H1 (cell line): Measurements from ENCODE around the gene SPOP. TPM values are rescaled to one million over a fixed set of nuclear protein-coding genes. Genes with fewer than 3 reads are reported as not detected.

ENCODE experiments used
- CTCF ChIA-PET: fragments of 300-600 bp; sonication (Branson Sonifier 250); formaldehyde crosslinking; loops from one replicate; lab custom pipeline; 2021; ENCODE audit not compliant: partially characterized antibody; lab: Charles Lee
- POLR2A ChIA-PET: fragments of 300-600 bp; sonication (Branson Sonifier 250); formaldehyde crosslinking; loops from one replicate; lab custom pipeline; 2021; ENCODE audit warnings: inconsistent platforms; ENCODE audit not compliant: partially characterized antibody; lab: Charles Lee
- DNase-seq, 2 experiments: peaks; one replicate each; pipeline versions ENCODE4 v3.0.0 to v3.0.0-alpha.2; 2010 to 2022; ENCODE audit warnings: low spot score in 2 of 2, low read depth in 1 of 2, mixed read lengths in 1 of 2
- FAIRE-seq: peaks from 2 replicates; lab custom pipeline; 2011; peaks lifted over from hg19 to GRCh38; lab: Jason Lieb, UNC
- H2AFZ ChIP-seq: 2 replicates; pipeline ENCODE4 v1.8.1; 2012; ENCODE audit warnings: low read length, inconsistent platforms
- H2AK5ac ChIP-seq: 2 replicates; pipeline ENCODE4 v1.6.1; 2013; ENCODE audit warnings: low read depth, low read length
- H2BK120ac ChIP-seq: replicated peaks from 2 replicates; pipeline ENCODE3; 2013; ENCODE audit warnings: low read depth, low read length, inconsistent platforms
- H2BK12ac ChIP-seq: 2 replicates; pipeline ENCODE4 v1.6.1; 2013; ENCODE audit warnings: low read depth, low read length
- H2BK15ac ChIP-seq: 2 replicates; pipeline ENCODE4 v1.6.1; 2013; ENCODE audit warnings: low read length
- H2BK20ac ChIP-seq: 2 replicates; pipeline ENCODE4 v1.6.1; 2013; ENCODE audit warnings: low read length
- H2BK5ac ChIP-seq: 2 replicates; pipeline ENCODE4 v1.6.1; 2013; ENCODE audit warnings: low read depth, low read length
- H3K14ac ChIP-seq: 2 replicates; pipeline ENCODE4 v1.6.1; 2013; ENCODE audit warnings: inconsistent platforms; ENCODE audit not compliant: insufficient read length
- H3K18ac ChIP-seq: 2 replicates; pipeline ENCODE4 v1.6.1; 2013; ENCODE audit warnings: low read length; ENCODE audit errors: extremely low read depth
- H3K23ac ChIP-seq: 2 replicates; pipeline ENCODE4 v1.6.1; 2013; ENCODE audit warnings: inconsistent platforms; ENCODE audit not compliant: insufficient read length
- H3K23me2 ChIP-seq: 2 replicates; pipeline ENCODE4 v1.6.1; 2013; ENCODE audit warnings: low read depth, low read length
- H3K27ac ChIP-seq: 2 replicates; pipeline ENCODE4 v1.6.1; 2011; ENCODE audit warnings: low read depth, low read length, inconsistent platforms
- H3K27me3 ChIP-seq, 4 experiments: replicated peaks in 1 of 4; 1 replicate in 1 of 4; 2 replicates in 3 of 4; pipeline versions ENCODE4 v1.6.1 to v1.8.1; 2011 to 2013; ENCODE audit warnings: low read length in 3 of 4, mild to moderate bottlenecking in 3 of 4, inconsistent platforms in 2 of 4, mixed read lengths in 2 of 4, moderate library complexity in 1 of 4; ENCODE audit not compliant: control insufficient read depth in 3 of 4, insufficient read depth in 3 of 4; ENCODE audit errors: extremely low read depth in 1 of 4
- H3K36me3 ChIP-seq, 4 experiments: 2 replicates each; pipeline versions ENCODE4 v1.6.1 to v1.8.1; 2011 to 2013; ENCODE audit warnings: mild to moderate bottlenecking in 4 of 4, low read length in 3 of 4, moderate library complexity in 2 of 4, control low read depth in 1 of 4, inconsistent platforms in 1 of 4; ENCODE audit not compliant: insufficient read depth in 4 of 4, control insufficient read depth in 2 of 4
- H3K4ac ChIP-seq: replicated peaks from 2 replicates; pipeline ENCODE3; 2013; ENCODE audit warnings: low read length, low read depth, mixed read lengths, inconsistent platforms; ENCODE audit not compliant: insufficient read length
- H3K4me1 ChIP-seq, 4 experiments: replicated peaks in 1 of 4; 1 replicate in 1 of 4; 2 replicates in 3 of 4; pipeline versions ENCODE4 v1.6.1 to v1.8.1; 2011 to 2013; ENCODE audit warnings: low read length in 3 of 4, inconsistent platforms in 2 of 4, mixed read lengths in 1 of 4; ENCODE audit not compliant: insufficient read depth in 4 of 4, control insufficient read depth in 3 of 4
- H3K4me2 ChIP-seq, 2 experiments: 2 replicates each; pipeline versions ENCODE4 v1.6.1 to v1.8.1; 2011 to 2013; ENCODE audit warnings: low read depth in 2 of 2, low read length in 2 of 2, control low read depth in 1 of 2, inconsistent platforms in 1 of 2, mild to moderate bottlenecking in 1 of 2; ENCODE audit not compliant: insufficient read depth in 1 of 2
- H3K4me3 ChIP-seq, 4 experiments: fragments of 200-600, 300-600 bp in 1 of 4; sonication (generic), shearing (Covaris generic), sonication (Bioruptor Twin) in 1 of 4; 2 replicates each; pipeline versions ENCODE4 v1.5.1 to v1.8.1; 2011 to 2016; ENCODE audit warnings: low read length in 4 of 4, low read depth in 3 of 4, control low read depth in 2 of 4, inconsistent platforms in 2 of 4, mild to moderate bottlenecking in 2 of 4, mixed read lengths in 1 of 4, moderate library complexity in 1 of 4; ENCODE audit not compliant: insufficient read depth in 2 of 4; ENCODE audit errors: extremely low read depth in 1 of 4
- H3K56ac ChIP-seq: replicated peaks from 2 replicates; pipeline ENCODE3; 2013; ENCODE audit warnings: low read depth, mild to moderate bottlenecking, mixed read lengths, low read length, inconsistent platforms; ENCODE audit not compliant: insufficient read length
- H3K79me1 ChIP-seq: 2 replicates; pipeline ENCODE4 v1.6.1; 2013; ENCODE audit warnings: low read depth, low read length, control low read depth
- H3K79me2 ChIP-seq, 2 experiments: 2 replicates each; pipeline versions ENCODE4 v1.6.1 to v1.8.1; 2012 to 2013; ENCODE audit warnings: low read length in 2 of 2, mild to moderate bottlenecking in 2 of 2, inconsistent platforms in 1 of 2; ENCODE audit not compliant: insufficient read depth in 2 of 2, control insufficient read depth in 1 of 2
- H3K9ac ChIP-seq, 4 experiments: replicated peaks in 1 of 4; 1 replicate in 1 of 4; 2 replicates in 3 of 4; pipeline versions ENCODE4 v1.6.1 to v1.8.1; 2011 to 2013; ENCODE audit warnings: low read depth in 3 of 4, low read length in 3 of 4, control low read depth in 2 of 4, mild to moderate bottlenecking in 2 of 4, moderate library complexity in 2 of 4, inconsistent platforms in 1 of 4; ENCODE audit errors: extremely low read depth in 1 of 4
- H3K9me3 ChIP-seq, 2 experiments: 2 replicates each; pipeline versions ENCODE4 v1.6.1 to v1.8.1; 2012 to 2013; ENCODE audit warnings: mild to moderate bottlenecking in 2 of 2, moderate library complexity in 2 of 2, control low read depth in 1 of 2, inconsistent platforms in 1 of 2, low read depth in 1 of 2, low read length in 1 of 2, mixed read lengths in 1 of 2; ENCODE audit not compliant: insufficient read depth in 2 of 2
- H4K20me1 ChIP-seq, 2 experiments: replicated peaks in 1 of 2; 2 replicates each; pipeline versions ENCODE3 to v1.8.1; 2011 to 2013; ENCODE audit warnings: inconsistent platforms in 2 of 2, low read length in 2 of 2, mild to moderate bottlenecking in 1 of 2; ENCODE audit not compliant: insufficient read depth in 2 of 2, control insufficient read depth in 1 of 2
- H4K5ac ChIP-seq: 2 replicates; pipeline ENCODE4 v1.6.1; 2013; ENCODE audit warnings: low read length, low read depth, mixed read lengths, inconsistent platforms; ENCODE audit not compliant: insufficient read length
- H4K8ac ChIP-seq: 2 replicates; pipeline ENCODE4 v1.8.0; 2013; ENCODE audit warnings: mild to moderate bottlenecking, moderate library complexity, low read length, inconsistent platforms; ENCODE audit not compliant: insufficient read depth; ENCODE audit errors: extremely low read depth
- H4K91ac ChIP-seq: replicated peaks from 2 replicates; pipeline ENCODE3; 2013; ENCODE audit warnings: low read length, mixed read lengths, inconsistent platforms; ENCODE audit not compliant: insufficient read length
- CBX5 ChIP-seq: fragments of 300-800, 300-1000 bp; sonication (generic); IDR thresholded peaks from 2 replicates; pipeline ENCODE4 v1.7.1; 2016; ENCODE audit warnings: antibody characterized with exemption, low read length, low read depth
- CBX8 ChIP-seq: fragments of 300-800, 300-1000 bp; sonication (generic); IDR thresholded peaks from 2 replicates; pipeline ENCODE4 v1.7.1; 2016; ENCODE audit warnings: low read depth, low read length, borderline replicate concordance
- FOSL1 ChIP-seq: IDR thresholded peaks from 2 replicates; pipeline ENCODE4 v1.6.1; 2011; ENCODE audit warnings: mild to moderate bottlenecking, low read depth, low read length, moderate library complexity; ENCODE audit not compliant: insufficient read depth
- JUND ChIP-seq: IDR thresholded peaks from 2 replicates; pipeline ENCODE4 v1.6.1; 2011; ENCODE audit warnings: mild to moderate bottlenecking, improper control_type of control experiment, low read length
- POU5F1 ChIP-seq: IDR thresholded peaks from 2 replicates; pipeline ENCODE4 v1.6.1; 2011; ENCODE audit warnings: low read depth, mild to moderate bottlenecking, low read length, moderate library complexity
- RXRA ChIP-seq: IDR thresholded peaks from 2 replicates; pipeline ENCODE4 v1.6.1; 2011; ENCODE audit warnings: low read depth, mild to moderate bottlenecking, low read length, moderate library complexity; ENCODE audit not compliant: insufficient read depth
- SRF ChIP-seq: IDR thresholded peaks from 2 replicates; pipeline ENCODE4 v1.6.1; 2011; ENCODE audit warnings: mild to moderate bottlenecking, low read depth, low read length, moderate library complexity
- TAF7 ChIP-seq: optimal IDR thresholded peaks from 2 replicates; pipeline ENCODE3; 2011; ENCODE audit warnings: low read depth, mild to moderate bottlenecking, inconsistent platforms, low read length, moderate library complexity, borderline replicate concordance
- TBP ChIP-seq: IDR thresholded peaks from 2 replicates; pipeline ENCODE4 v1.6.1; 2011; ENCODE audit warnings: low read depth, low read length, improper control_type of control experiment
- TEAD4 ChIP-seq: IDR thresholded peaks from 2 replicates; pipeline ENCODE4 v1.6.1; 2012; ENCODE audit warnings: low read depth, low read length, inconsistent platforms, mixed read lengths
- WGBS, 2 experiments: shearing (Covaris generic) in 1 of 2; methylation state at CpG; one replicate each; pipeline versions ENCODE4 v1.1.6 to v1.1.7; 2013 to 2015; ENCODE audit warnings: low lambda C conversion rate in 2 of 2, mixed read lengths in 2 of 2, inconsistent platforms in 1 of 2, low coverage in 1 of 2, missing lambda C conversion rate in 1 of 2; ENCODE audit not compliant: insufficient replicate concordance in 2 of 2, insufficient coverage in 1 of 2, insufficient read length in 1 of 2; ENCODE audit errors: extremely low coverage in 1 of 2, missing lambda C conversion rate in 1 of 2; 5-methylcytosine and 5-hydroxymethylcytosine counted together
- polyA plus RNA-seq, 7 experiments: library from polyadenylated mRNA; depleted of rRNA in 3 of 7; stranded (reverse) in 5 of 7; unstranded in 2 of 7; fragments of >200 nt in 5 of 7; fragments of 200-250 nt in 2 of 7; gene quantifications; 1 replicate in 5 of 7; 2 replicates in 1 of 7; 4 replicates in 1 of 7; pipeline versions ENCODE4 v1.2.1 to v1.2.3, GENCODE V29; 2011 to 2013; ENCODE audit warnings: missing spikeins in 2 of 7, mixed read lengths in 2 of 7
- total RNA-seq: library from RNA; stranded (reverse); fragmentation: NEBNext Ultra II Directional; extraction: Animal tissue kit (Norgen Biotek cat#: 25700); gene quantifications from 2 replicates; pipeline ENCODE4 v1.2.1, GENCODE V29; 2021

The SPOP gene
- total and polyA plus RNA-seq, 2 of the 8 experiments (the other 6 are each of a cell fraction or from before 2014, with no cell fraction given): 13.3 to 25.6 TPM

- no peak overlapping the region for H3K4me2 ChIP-seq
- H3K23me2 ChIP-seq: no peaks in the 10 kb centered on the region
- no peaks in the 10 kb centered on the region for H3K36me3 ChIP-seq
- peaks cover 0 to 2% (median under 1%) of the 10 kb centered on the region in 4 experiments; a peak in 4 of 7 replicates for H3K4me1 ChIP-seq
- no peak overlapping the region for H3K18ac ChIP-seq
- H2BK5ac ChIP-seq: no peak overlapping the region
- no peak overlapping the region for H3K14ac ChIP-seq
- H3K79me2 ChIP-seq: peaks cover 0 to 34% of the 10 kb centered on the region in 2 experiments; a peak in 2 of 4 replicates
- H2BK12ac ChIP-seq: no peak overlapping the region
- no peak overlapping the region for H2AFZ ChIP-seq
- no peaks in the 10 kb centered on the region for H4K20me1 ChIP-seq
- no peak overlapping the region for H3K56ac ChIP-seq
- no peak overlapping the region for H3K23ac ChIP-seq
- no peak overlapping the region for H4K5ac ChIP-seq
- POLR2A ChIA-PET: interaction anchor here (0.6 to 1.3 kb wide), 2 partner anchors 15 to 563 kb away, joined by 3 read pairs; no protein-coding TSS in a partner anchor
- CTCF ChIA-PET: interaction anchor here (0.6 to 1.4 kb wide), 7 partner anchors 9 to 356 kb away, joined by 3 to 5 read pairs (median 3); no protein-coding TSS in a partner anchor
- H2BK20ac ChIP-seq: no peak overlapping the region
- no peak overlapping the region for H3K4me3 ChIP-seq
- no peaks in the 10 kb centered on the region for H3K9me3 ChIP-seq
- DNase-seq: no peak
- H4K8ac ChIP-seq: no peak overlapping the region
- H2BK15ac ChIP-seq: no peak overlapping the region
- H2AK5ac ChIP-seq: 0 out of 2 replicates have a peak overlapping the region, but pooled peaks have one; percentile 1
- H3K4ac ChIP-seq: no peak overlapping the region
- H3K79me1 ChIP-seq: peaks cover 5% of the 10 kb centered on the region
- H2BK120ac ChIP-seq: no peak overlapping the region
- no peak overlapping the region for H3K9ac ChIP-seq
- no peak overlapping the region for H4K91ac ChIP-seq
- no peak for FAIRE-seq
- WGBS, 2 experiments: 95% methylated on average over 9 of the region's 10 CpGs; no CpG with 5 or more reads in 1 of the 2 experiments
- H3K27me3 ChIP-seq: no peaks in the 10 kb centered on the region
- no peak overlapping the region for H3K27ac ChIP-seq
- TF ChIP-seq POU5F1 (no peak), FOSL1 (no peak), TEAD4 (no peak), CBX5 (no peak), SRF (no peak), RXRA (no peak), CBX8 (no peak), TBP (no peak), JUND (no peak), TAF7 (no peak)
These were observed 31.3 kb downstream of the SPOP start for GRCh38 chr17:49646391-49647255.
